HEK293 (cell line): ENCODE measurements around the gene KRT4.
A peak's percentile ranks its signal among the peaks of the same experiment; 100 is the strongest.

Experiments used
- CTCF ChIA-PET: fragments of 350-600 bp; formaldehyde crosslinking; extraction: SDS; loops from one replicate; lab custom pipeline; 2021; ENCODE audit warnings: antibody characterized with exemption; lab: Yijun Ruan, JAX
- POLR2A ChIA-PET: fragments of 300-600 bp; formaldehyde crosslinking; extraction: SDS; loops from one replicate; lab custom pipeline; 2020; ENCODE audit warnings: antibody characterized with exemption, inconsistent platforms; lab: Yijun Ruan, JAX
- H3K27ac ChIP-seq: fragments of 200-500 bp; sonication (Bioruptor generic); 2 replicates; pipeline ENCODE4 v1.5.1; 2014; ENCODE audit warnings: low read depth, low read length, control low read depth, inconsistent platforms; ENCODE audit errors: extremely low read depth
- H3K36me3 ChIP-seq, 2 experiments: fragments of 200-500 bp in 1 of 2; sonication (Bioruptor generic) in 1 of 2; 1 replicate in 1 of 2; 2 replicates in 1 of 2; pipeline ENCODE4 v1.5.1; 2014 to 2017; ENCODE audit warnings: inconsistent platforms in 2 of 2, low read length in 2 of 2; ENCODE audit not compliant: control insufficient read depth in 2 of 2, insufficient read depth in 1 of 2
- H3K4me1 ChIP-seq: fragments of 200-500 bp; sonication (Bioruptor generic); 2 replicates; pipeline ENCODE4 v1.5.1; 2014; ENCODE audit warnings: mild to moderate bottlenecking, low read length, inconsistent platforms; ENCODE audit not compliant: control insufficient read depth, insufficient read depth
- H3K4me3 ChIP-seq: 2 replicates; pipeline ENCODE4 v1.5.1; 2011; ENCODE audit warnings: low read depth, mild to moderate bottlenecking, control low read depth, low read length, moderate library complexity
- H3K9me3 ChIP-seq: fragments of 200-500 bp; sonication (Bioruptor generic); 2 replicates; pipeline ENCODE4 v1.5.1; 2014; ENCODE audit warnings: low read depth, low read length, inconsistent platforms; ENCODE audit not compliant: control insufficient read depth, insufficient read depth
- CTCF ChIP-seq: fragments of 450-650 bp; formaldehyde crosslinking; IDR thresholded peaks from 2 replicates; pipeline ENCODE4 v1.5.1; 2016; ENCODE audit warnings: missing biosample characterization, missing genetic modification characterization
- FEZF1 ChIP-seq: fragments of 450-650 bp; formaldehyde crosslinking; IDR thresholded peaks from 2 replicates; pipeline ENCODE4 v1.5.1; 2016; ENCODE audit warnings: missing biosample characterization, missing genetic modification characterization
- GLI2 ChIP-seq: fragments of 450-650 bp; formaldehyde crosslinking; IDR thresholded peaks from 2 replicates; pipeline ENCODE4; 2017; ENCODE audit warnings: missing biosample characterization, missing genetic modification characterization, low read depth, borderline replicate concordance
- GLIS2 ChIP-seq: fragments of 450-650 bp; formaldehyde crosslinking; IDR thresholded peaks from 2 replicates; pipeline ENCODE4 v1.5.1; 2016; ENCODE audit warnings: missing biosample characterization, missing genetic modification characterization
- HOXD13 ChIP-seq: sonication (generic); formaldehyde crosslinking; IDR thresholded peaks from 2 replicates; pipeline ENCODE4 v1.8.0; 2022; ENCODE audit warnings: missing genetic modification reagents, borderline replicate concordance
- KLF10 ChIP-seq: fragments of 450-650 bp; IDR thresholded peaks from 2 replicates; pipeline ENCODE4 v1.5.1; 2018; ENCODE audit warnings: missing biosample characterization, mild to moderate bottlenecking, missing genetic modification characterization
- KLF16 ChIP-seq: fragments of 450-650 bp; formaldehyde crosslinking; IDR thresholded peaks from 2 replicates; pipeline ENCODE4 v1.5.1; 2017; ENCODE audit warnings: missing biosample characterization, missing genetic modification characterization
- ZNF114 ChIP-seq: fragments of 450-650 bp; formaldehyde crosslinking; IDR thresholded peaks from 2 replicates; pipeline ENCODE4 v1.5.0; 2017; ENCODE audit warnings: missing biosample characterization, missing genetic modification characterization
- ZNF16 ChIP-seq: fragments of 450-650 bp; formaldehyde crosslinking; IDR thresholded peaks from 2 replicates; pipeline ENCODE4 v1.5.1; 2016; ENCODE audit warnings: low read depth, missing biosample characterization, missing genetic modification characterization
- ZNF292 ChIP-seq: fragments of 450-650 bp; formaldehyde crosslinking; IDR thresholded peaks from 2 replicates; pipeline ENCODE4 v1.5.1; 2016; ENCODE audit warnings: low read depth, missing biosample characterization, missing genetic modification characterization, borderline replicate concordance
- ZNF324 ChIP-seq: fragments of 450-650 bp; formaldehyde crosslinking; IDR thresholded peaks from 2 replicates; pipeline ENCODE4 v1.5.1; 2016; ENCODE audit warnings: missing biosample characterization, missing genetic modification characterization
- ZNF366 ChIP-seq: fragments of 450-650 bp; formaldehyde crosslinking; conservative IDR thresholded peaks from 2 replicates; pipeline ENCODE4 v1.5.1; 2016; ENCODE audit warnings: missing biosample characterization, missing genetic modification characterization
- ZNF416 ChIP-seq: fragments of 450-650 bp; formaldehyde crosslinking; IDR thresholded peaks from 2 replicates; pipeline ENCODE4 v1.5.1; 2016; ENCODE audit warnings: missing biosample characterization, missing genetic modification characterization
- ZNF530 ChIP-seq: fragments of 450-650 bp; formaldehyde crosslinking; IDR thresholded peaks from 2 replicates; pipeline ENCODE4 v1.5.1; 2016; ENCODE audit warnings: low read depth, missing biosample characterization, missing genetic modification characterization
- ZNF560 ChIP-seq: fragments of 450-650 bp; formaldehyde crosslinking; IDR thresholded peaks from 2 replicates; pipeline ENCODE4 v1.5.1; 2017; ENCODE audit warnings: missing biosample characterization, missing genetic modification characterization, borderline replicate concordance
- ZNF626 ChIP-seq: fragments of 450-650 bp; sonication (Bioruptor Pico); formaldehyde crosslinking; IDR thresholded peaks from 2 replicates; pipeline ENCODE4 v1.5.1; 2018; ENCODE audit warnings: missing biosample characterization, missing genetic modification characterization, inconsistent platforms
- ZNF664 ChIP-seq: fragments of 450-650 bp; formaldehyde crosslinking; IDR thresholded peaks from 2 replicates; pipeline ENCODE4 v1.5.1; 2016; ENCODE audit warnings: missing biosample characterization, missing genetic modification characterization
- ZNF677 ChIP-seq: fragments of 450-650 bp; IDR thresholded peaks from 2 replicates; pipeline ENCODE4 v1.5.0; 2018; ENCODE audit warnings: missing biosample characterization, mild to moderate bottlenecking, missing genetic modification characterization, moderate library complexity
- ZNF704 ChIP-seq: fragments of 450-650 bp; formaldehyde crosslinking; IDR thresholded peaks from 2 replicates; pipeline ENCODE4 v1.5.1; 2016; ENCODE audit warnings: missing biosample characterization, missing genetic modification characterization
- ZNF768 ChIP-seq: fragments of 450-650 bp; formaldehyde crosslinking; IDR thresholded peaks from 2 replicates; pipeline ENCODE4 v1.5.1; 2018; ENCODE audit warnings: missing biosample characterization, mild to moderate bottlenecking, missing genetic modification characterization
- ZNF791 ChIP-seq: fragments of 450-650 bp; formaldehyde crosslinking; IDR thresholded peaks from 2 replicates; pipeline ENCODE4 v1.5.1; 2016; ENCODE audit warnings: missing biosample characterization, missing genetic modification characterization
- ZSCAN5A ChIP-seq: fragments of 450-650 bp; formaldehyde crosslinking; IDR thresholded peaks from 2 replicates; pipeline ENCODE4 v1.5.1; 2016; ENCODE audit warnings: missing biosample characterization, missing genetic modification characterization

KRT4 gene

GRCh38 chr12:52812073-52812400 is 1.9 kb downstream of the KRT4 start:
- Histone ChIP-seq H3K36me3 (no peaks in the 10 kb centered on the region), H3K9me3 (no peaks in the 10 kb centered on the region), H3K4me1 (no peaks in the 10 kb centered on the region), H3K4me3 (no peak overlapping the region), H3K27ac (no peak overlapping the region)
- TF ChIP-seq ZNF560 (tag by site-specific recombination) (no peak), ZNF664 (no peak), ZNF626 (no peak), ZSCAN5A (tag by site-specific recombination) (no peak), ZNF791 (tag by site-specific recombination) (no peak), GLI2 (tag by site-specific recombination) (no peak), KLF16 (tag by site-specific recombination) (no peak), ZNF677 (tag by site-specific recombination) (no peak), ZNF114 (tag by site-specific recombination) (no peak), FEZF1 (tag by site-specific recombination) (no peak), KLF10 (tag by site-specific recombination) (no peak), HOXD13 (CRISPR knock-in tag) (no peak)
- CTCF ChIA-PET = interaction anchor here (0.6 kb wide), 1 partner anchor 54 kb away, joined by 3 read pairs; no protein-coding TSS in a partner anchor
- POLR2A ChIA-PET = no interaction called here

GRCh38 chr12:52811191-52812072 is 2.5 kb downstream of the KRT4 start:
- Histone ChIP-seq H3K36me3 (no peaks in the 10 kb centered on the region), H3K9me3 (no peaks in the 10 kb centered on the region), H3K4me1 (no peaks in the 10 kb centered on the region), H3K4me3 (no peak overlapping the region), H3K27ac (no peak overlapping the region)
- ChIA-PET POLR2A (no interaction called here), CTCF (interaction anchor here (0.6 to 0.7 kb wide), 2 partner anchors 54 to 131 kb away, joined by 3 read pairs; no protein-coding TSS in a partner anchor)
- TF ChIP-seq ZNF768 (tag by site-specific recombination) (peak; percentile 25; the same call in 1 of the 2 replicates), ZNF324 (tag by site-specific recombination) (no peak)

- no peaks in the 10 kb centered on the region for H3K4me1 ChIP-seq
- ChIA-PET POLR2A (no interaction called here), CTCF (interaction anchor here (0.6 to 0.7 kb wide), 2 partner anchors 61 to 132 kb away, joined by 3 read pairs; no protein-coding TSS in a partner anchor)
- H3K4me3 ChIP-seq = no peak overlapping the region
- no peak overlapping the region for H3K27ac ChIP-seq
- no peak for TF ChIP-seq ZNF292 (tag by site-specific recombination)
- H3K36me3 ChIP-seq = no peaks in the 10 kb centered on the region
- H3K9me3 ChIP-seq = no peaks in the 10 kb centered on the region
Measured at GRCh38 chr12:52810554-52810953, 3.4 kb downstream of the KRT4 start.

- Histone ChIP-seq H3K36me3 (no peaks in the 10 kb centered on the region), H3K27ac (no peak overlapping the region), H3K4me1 (no peaks in the 10 kb centered on the region; the same call in 1 of the 2 replicates), H3K9me3 (no peaks in the 10 kb centered on the region), H3K4me3 (no peak overlapping the region)
- POLR2A ChIA-PET = no interaction called here
- CTCF ChIA-PET = no interaction called here
- TF ChIP-seq ZNF416 (tag by site-specific recombination) (no peak), ZNF530 (no peak), GLIS2 (tag by site-specific recombination) (no peak), ZNF366 (tag by site-specific recombination) (no peak), ZNF704 (tag by site-specific recombination) (no peak), ZNF16 (tag by site-specific recombination) (no peak), CTCF (tag by site-specific recombination) (no peak)
Measured at GRCh38 chr12:52809166-52809565, 4.8 kb downstream of the KRT4 start.
